Spleen (tissue), 7 donors: Measurements from ENCODE around the gene TMEM170A.

Source experiments
- CTCF ChIP-seq, 11 experiments: fragments of 200-600 bp in 7 of 11; fragments of 450-650 bp in 4 of 11; sonication (generic) in 4 of 11; IDR thresholded peaks in 8 of 11; conservative IDR thresholded peaks in 3 of 11; 1 replicate in 7 of 11; 2 replicates in 4 of 11; pipeline versions ENCODE4 v1.4.0 to v1.8.0; 2016 to 2021; ENCODE audit warnings: antibody characterized with exemption in 11 of 11, inconsistent platforms in 4 of 11, mild to moderate bottlenecking in 1 of 11
- POLR2A ChIP-seq, 3 donors: fragments of 450-650 bp; IDR thresholded peaks; one replicate each; pipeline ENCODE4 v1.5.1; 2017; ENCODE audit warnings: antibody characterized with exemption in 3 of 3, mild to moderate bottlenecking in 1 of 3
- POLR2AphosphoS5 ChIP-seq, 3 donors: sonication (generic); formaldehyde crosslinking; IDR thresholded peaks; one replicate each; pipeline ENCODE4 v1.5.1; 2017; ENCODE audit warnings: antibody characterized with exemption in 3 of 3
- donor health status: DM: no; HTN: no; CAD: no; lungs with moderate emphysema.
- donor health status: DM: no; HTN: no; CAD: no.
- donor health status: DM: no; HTN: no; CAD: no.

DNA sequence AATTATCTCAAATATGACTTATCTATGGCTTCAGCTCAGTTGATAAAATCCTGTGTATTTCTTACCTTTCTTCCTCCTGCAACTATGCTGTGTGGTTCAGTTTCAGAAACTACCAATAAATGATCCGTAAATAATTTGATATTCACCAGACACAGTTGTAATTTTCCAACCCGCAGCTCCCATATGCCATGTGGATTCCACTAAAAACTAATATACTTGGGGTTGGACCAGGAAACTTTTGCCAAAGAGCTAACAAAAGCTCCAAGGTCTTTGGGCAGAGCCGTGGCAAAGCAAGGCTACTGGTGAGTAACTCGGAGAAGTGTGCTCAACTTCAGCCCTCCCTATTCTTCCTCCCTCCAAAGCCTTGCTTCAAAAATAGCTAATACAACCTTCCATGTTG is 33.1 kb upstream of the TMEM170A start:
- TF ChIP-seq CTCF (IDR thresholded peaks at IDR 0.05 in 8 of 11, conservative IDR thresholded peaks at IDR 0.05 in 3 of 11) (no peak), POLR2AphosphoS5 (IDR thresholded peaks at IDR 0.05) (no peak), POLR2A (IDR thresholded peaks at IDR 0.05) (no peak)
